DND-41 (cell line): Measurements from ENCODE around the gene EPHA7.

Experiments used
- ATAC-seq: fragments of 200-7000 bp; cut with Tn5 transposase; 3 replicates; pipeline ENCODE4 v1.9.1; 2021; ENCODE audit warnings: low read depth; ENCODE audit not compliant: insufficient read depth
- DNase-seq: peaks from one replicate; pipeline ENCODE4 v3.0.0-alpha.2; 2020
- H2AFZ ChIP-seq: 2 replicates; pipeline ENCODE4 v1.6.0; 2012; ENCODE audit warnings: low read depth, low read length
- H3K27ac ChIP-seq: 2 replicates; pipeline ENCODE4 v1.5.1; 2012; ENCODE audit warnings: low read length, inconsistent platforms
- H3K27me3 ChIP-seq: fragments of 200-600 bp; sonication (generic); 2 replicates; pipeline ENCODE4 v1.6.0; 2012; ENCODE audit warnings: low read length, mild to moderate bottlenecking, inconsistent platforms; ENCODE audit not compliant: insufficient read depth, poor library complexity
- H3K36me3 ChIP-seq: 2 replicates; pipeline ENCODE4 v1.5.1; 2012; ENCODE audit warnings: low read length, inconsistent platforms; ENCODE audit not compliant: insufficient read depth
- H3K4me1 ChIP-seq: 2 replicates; pipeline ENCODE4 v1.5.1; 2012; ENCODE audit warnings: mild to moderate bottlenecking, low read length; ENCODE audit not compliant: insufficient read depth
- H3K4me2 ChIP-seq: 2 replicates; pipeline ENCODE4 v1.6.0; 2012; ENCODE audit warnings: mild to moderate bottlenecking, moderate library complexity, low read length, inconsistent platforms; ENCODE audit not compliant: insufficient read depth
- H3K4me3 ChIP-seq, 2 experiments: fragments of 200-600 bp in 1 of 2; shearing (Covaris generic) in 1 of 2; 2 replicates each; pipeline ENCODE4 v1.5.1; 2012 to 2016; ENCODE audit warnings: inconsistent platforms in 2 of 2, low read length in 2 of 2, mild to moderate bottlenecking in 2 of 2, low read depth in 1 of 2, moderate library complexity in 1 of 2
- H3K79me2 ChIP-seq: 2 replicates; pipeline ENCODE4 v1.6.0; 2012; ENCODE audit warnings: low read length, inconsistent platforms; ENCODE audit not compliant: insufficient read depth
- H3K9ac ChIP-seq: 2 replicates; pipeline ENCODE4 v1.6.0; 2012; ENCODE audit warnings: low read depth, mild to moderate bottlenecking, inconsistent platforms, low read length, moderate library complexity
- H3K9me3 ChIP-seq: 2 replicates; pipeline ENCODE4 v1.5.1; 2012; ENCODE audit warnings: low read length, moderate library complexity, mild to moderate bottlenecking, inconsistent platforms; ENCODE audit not compliant: insufficient read depth, severe bottlenecking
- H4K20me1 ChIP-seq: 2 replicates; pipeline ENCODE4 v1.6.0; 2012; ENCODE audit warnings: low read length; ENCODE audit not compliant: insufficient read depth
- EZH2 ChIP-seq: IDR thresholded peaks from 3 replicates; pipeline ENCODE4 v1.6.1; 2012; ENCODE audit warnings: borderline replicate concordance, low read depth, mild to moderate bottlenecking, moderate library complexity, low read length, inconsistent platforms; ENCODE audit not compliant: severe bottlenecking
- TF ChIP-seq, protein P1 (sequence below): IDR thresholded peaks from 2 replicates; pipeline ENCODE4 v1.5.1; 2012; ENCODE audit warnings: borderline replicate concordance, low read length, moderate library complexity, mild to moderate bottlenecking; ENCODE audit not compliant: poor library complexity, severe bottlenecking; ENCODE audit errors: extremely low read depth

EPHA7 gene

GRCh38 chr6:93213028-93213427 lies 206.3 kb downstream of the EPHA7 start:
- Histone ChIP-seq H3K4me3 (no peak overlapping the region), H3K4me2 (no peak overlapping the region), H3K27ac (no peak overlapping the region), H3K79me2 (no peaks in the 10 kb centered on the region), H4K20me1 (no peaks in the 10 kb centered on the region), H2AFZ (no peak overlapping the region), H3K36me3 (no peaks in the 10 kb centered on the region), H3K9me3 (no peaks in the 10 kb centered on the region), H3K27me3 (no peaks in the 10 kb centered on the region), H3K9ac (no peak overlapping the region), H3K4me1 (no peaks in the 10 kb centered on the region)
- ATAC-seq (no peak), DNase-seq (no peak)
- TF ChIP-seq EZH2, result no peak
- TF ChIP-seq, protein P1, sequence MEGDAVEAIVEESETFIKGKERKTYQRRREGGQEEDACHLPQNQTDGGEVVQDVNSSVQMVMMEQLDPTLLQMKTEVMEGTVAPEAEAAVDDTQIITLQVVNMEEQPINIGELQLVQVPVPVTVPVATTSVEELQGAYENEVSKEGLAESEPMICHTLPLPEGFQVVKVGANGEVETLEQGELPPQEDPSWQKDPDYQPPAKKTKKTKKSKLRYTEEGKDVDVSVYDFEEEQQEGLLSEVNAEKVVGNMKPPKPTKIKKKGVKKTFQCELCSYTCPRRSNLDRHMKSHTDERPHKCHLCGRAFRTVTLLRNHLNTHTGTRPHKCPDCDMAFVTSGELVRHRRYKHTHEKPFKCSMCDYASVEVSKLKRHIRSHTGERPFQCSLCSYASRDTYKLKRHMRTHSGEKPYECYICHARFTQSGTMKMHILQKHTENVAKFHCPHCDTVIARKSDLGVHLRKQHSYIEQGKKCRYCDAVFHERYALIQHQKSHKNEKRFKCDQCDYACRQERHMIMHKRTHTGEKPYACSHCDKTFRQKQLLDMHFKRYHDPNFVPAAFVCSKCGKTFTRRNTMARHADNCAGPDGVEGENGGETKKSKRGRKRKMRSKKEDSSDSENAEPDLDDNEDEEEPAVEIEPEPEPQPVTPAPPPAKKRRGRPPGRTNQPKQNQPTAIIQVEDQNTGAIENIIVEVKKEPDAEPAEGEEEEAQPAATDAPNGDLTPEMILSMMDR, result no peak

DNA sequence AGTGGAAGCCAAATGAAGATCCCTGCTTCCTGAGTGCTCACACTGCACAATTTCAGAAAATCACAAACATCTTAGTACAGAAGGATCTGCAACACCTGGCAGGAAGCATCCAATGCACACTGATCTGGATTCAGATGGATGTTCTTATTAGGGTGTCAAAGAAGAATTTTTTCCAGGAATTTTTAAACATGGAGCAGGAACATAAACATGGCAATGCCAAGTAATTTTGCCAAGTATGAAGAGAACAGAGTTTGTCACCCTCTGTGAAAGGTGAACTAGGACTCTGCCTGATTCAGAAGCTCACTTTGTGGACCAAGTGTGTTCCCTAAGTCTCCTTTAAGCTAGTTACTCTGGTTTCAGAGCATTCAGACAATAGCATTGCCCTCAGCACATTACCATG lies 208.5 kb downstream of the EPHA7 start:
- no peaks in the 10 kb centered on the region for H3K4me1 ChIP-seq
- no peak overlapping the region for H3K27ac ChIP-seq
- no peak overlapping the region for H2AFZ ChIP-seq
- DNase-seq, result no peak
- H3K4me3 ChIP-seq, result no peak overlapping the region
- H3K9ac ChIP-seq, result no peak overlapping the region
- H3K27me3 ChIP-seq, result no peaks in the 10 kb centered on the region
- no peak for ATAC-seq
- no peaks in the 10 kb centered on the region for H3K79me2 ChIP-seq
- TF ChIP-seq, protein P1, result no peak
- no peak for TF ChIP-seq EZH2
- no peaks in the 10 kb centered on the region for H4K20me1 ChIP-seq
- no peaks in the 10 kb centered on the region for H3K36me3 ChIP-seq
- no peak overlapping the region for H3K4me2 ChIP-seq
- H3K9me3 ChIP-seq, result no peaks in the 10 kb centered on the region

- Histone ChIP-seq H3K9me3 (no peaks in the 10 kb centered on the region), H4K20me1 (no peaks in the 10 kb centered on the region), H3K27me3 (no peaks in the 10 kb centered on the region), H3K4me3 (no peak overlapping the region), H2AFZ (no peak overlapping the region), H3K27ac (no peak overlapping the region), H3K4me1 (no peaks in the 10 kb centered on the region), H3K4me2 (no peak overlapping the region), H3K36me3 (no peaks in the 10 kb centered on the region), H3K79me2 (no peaks in the 10 kb centered on the region), H3K9ac (no peak overlapping the region)
- ATAC-seq (no peak), DNase-seq (no peak)
- TF ChIP-seq EZH2, result no peak
- TF ChIP-seq, protein P1, result no peak
Observed at GRCh38 chr6:93209358-93209757, 210.0 kb downstream of the EPHA7 start.
